WTC11 (cell line): ENCODE data around the gene MTHFD1L.
"Not testable (repeated sequence)": the region's sequence is repeated elsewhere in the genome, so short reads cannot be mapped to it uniquely, and the experiment has no call there.

Experiments used
- FOXJ3 ChIP-seq: sonication (generic); formaldehyde crosslinking; IDR thresholded peaks from 2 replicates; pipeline ENCODE4 v1.9.0; 2021; ENCODE audit warnings: missing genetic modification reagents, mild to moderate bottlenecking, borderline replicate concordance
- GABPB1 ChIP-seq: sonication (generic); formaldehyde crosslinking; IDR thresholded peaks from 2 replicates; pipeline ENCODE4 v1.8.1; 2023; ENCODE audit warnings: mild to moderate bottlenecking, missing genetic modification reagents
- GRHL2 ChIP-seq: fragments of 250-450 bp; sonication (Bioruptor Pico); IDR thresholded peaks from 2 replicates; pipeline ENCODE4 v1.8.0; 2022; ENCODE audit warnings: mild to moderate bottlenecking, moderate library complexity; ENCODE audit not compliant: insufficient replicate concordance, severe bottlenecking
- JUN ChIP-seq: sonication (generic); formaldehyde crosslinking; IDR thresholded peaks from 2 replicates; pipeline ENCODE4 v1.8.0; 2023; ENCODE audit warnings: mild to moderate bottlenecking, missing genetic modification reagents
- KAT7 ChIP-seq: sonication (generic); formaldehyde crosslinking; IDR thresholded peaks from 2 replicates; pipeline ENCODE4 v1.8.1; 2023; ENCODE audit warnings: missing genetic modification reagents, mild to moderate bottlenecking, borderline replicate concordance
- NR1H2 ChIP-seq: sonication (generic); formaldehyde crosslinking; IDR thresholded peaks from 2 replicates; pipeline ENCODE4 v1.9.0; 2021; ENCODE audit warnings: mild to moderate bottlenecking, moderate library complexity, missing genetic modification reagents
- SMAD3 ChIP-seq: sonication (generic); formaldehyde crosslinking; IDR thresholded peaks from 2 replicates; pipeline ENCODE4 v1.8.0; 2022; ENCODE audit warnings: missing genetic modification reagents, mild to moderate bottlenecking, borderline replicate concordance
- TCF7 ChIP-seq: sonication (generic); formaldehyde crosslinking; IDR thresholded peaks from 2 replicates; pipeline ENCODE4 v1.8.0; 2022; ENCODE audit warnings: mild to moderate bottlenecking, low read depth, missing genetic modification reagents, moderate library complexity
- TP53 ChIP-seq: sonication (generic); formaldehyde crosslinking; IDR thresholded peaks from 2 replicates; pipeline ENCODE4 v1.8.1; 2023; ENCODE audit warnings: mild to moderate bottlenecking, missing genetic modification reagents
- ZNF263 ChIP-seq: sonication (generic); formaldehyde crosslinking; IDR thresholded peaks from 2 replicates; pipeline ENCODE4 v1.8.1; 2022; ENCODE audit warnings: low read depth, mild to moderate bottlenecking, moderate library complexity, missing genetic modification reagents
- ZNF671 ChIP-seq: fragments of 250-450 bp; sonication (Bioruptor Pico); IDR thresholded peaks from 2 replicates; pipeline ENCODE4 v1.8.0; 2021; ENCODE audit warnings: mild to moderate bottlenecking
- TF ChIP-seq, protein P1 (sequence below): fragments of 200-600 bp; IDR thresholded peaks from 2 replicates; pipeline ENCODE4 v1.8.0; 2022; ENCODE audit warnings: antibody characterized with exemption
- TF ChIP-seq, protein P2 (sequence below): sonication (generic); formaldehyde crosslinking; IDR thresholded peaks from 2 replicates; pipeline ENCODE4 v1.8.1; 2022; ENCODE audit warnings: mild to moderate bottlenecking, missing genetic modification reagents, moderate library complexity, borderline replicate concordance
- TF ChIP-seq, protein P3 (sequence below): sonication (generic); formaldehyde crosslinking; IDR thresholded peaks from 2 replicates; pipeline ENCODE4 v1.8.0; 2022; ENCODE audit warnings: mild to moderate bottlenecking, missing genetic modification reagents

DNA sequence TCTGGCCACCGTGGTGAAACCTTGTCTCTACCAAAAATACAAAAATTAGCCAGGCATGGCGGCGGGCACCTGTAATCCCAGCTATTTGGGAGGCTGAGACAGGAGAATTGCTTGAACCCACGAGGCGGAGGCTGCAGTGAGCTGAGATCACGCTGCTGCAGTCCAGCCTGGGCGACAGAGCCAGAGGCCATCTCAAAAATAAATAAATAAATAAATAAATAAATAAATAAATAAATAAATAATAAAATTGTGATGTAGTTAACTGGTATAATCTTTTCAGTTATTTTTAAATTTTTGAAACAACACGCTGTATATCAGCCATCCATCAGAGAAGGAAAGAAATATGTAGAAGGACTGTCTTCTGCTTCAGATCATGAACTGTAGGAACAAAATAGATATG lies 221.6 kb downstream of the MTHFD1L start:
- TF ChIP-seq KAT7; TP53 (CRISPR knock-in tag); SMAD3 (CRISPR knock-in tag); GRHL2 (CRISPR knock-in tag); NR1H2; JUN (CRISPR knock-in tag); ZNF263 (CRISPR knock-in tag); TCF7; FOXJ3 (CRISPR knock-in tag); GABPB1 (CRISPR knock-in tag); ZNF671 (CRISPR knock-in tag): not testable (repeated sequence)
- TF ChIP-seq, protein P1, sequence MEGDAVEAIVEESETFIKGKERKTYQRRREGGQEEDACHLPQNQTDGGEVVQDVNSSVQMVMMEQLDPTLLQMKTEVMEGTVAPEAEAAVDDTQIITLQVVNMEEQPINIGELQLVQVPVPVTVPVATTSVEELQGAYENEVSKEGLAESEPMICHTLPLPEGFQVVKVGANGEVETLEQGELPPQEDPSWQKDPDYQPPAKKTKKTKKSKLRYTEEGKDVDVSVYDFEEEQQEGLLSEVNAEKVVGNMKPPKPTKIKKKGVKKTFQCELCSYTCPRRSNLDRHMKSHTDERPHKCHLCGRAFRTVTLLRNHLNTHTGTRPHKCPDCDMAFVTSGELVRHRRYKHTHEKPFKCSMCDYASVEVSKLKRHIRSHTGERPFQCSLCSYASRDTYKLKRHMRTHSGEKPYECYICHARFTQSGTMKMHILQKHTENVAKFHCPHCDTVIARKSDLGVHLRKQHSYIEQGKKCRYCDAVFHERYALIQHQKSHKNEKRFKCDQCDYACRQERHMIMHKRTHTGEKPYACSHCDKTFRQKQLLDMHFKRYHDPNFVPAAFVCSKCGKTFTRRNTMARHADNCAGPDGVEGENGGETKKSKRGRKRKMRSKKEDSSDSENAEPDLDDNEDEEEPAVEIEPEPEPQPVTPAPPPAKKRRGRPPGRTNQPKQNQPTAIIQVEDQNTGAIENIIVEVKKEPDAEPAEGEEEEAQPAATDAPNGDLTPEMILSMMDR, result not testable (repeated sequence)
- TF ChIP-seq, protein P2, sequence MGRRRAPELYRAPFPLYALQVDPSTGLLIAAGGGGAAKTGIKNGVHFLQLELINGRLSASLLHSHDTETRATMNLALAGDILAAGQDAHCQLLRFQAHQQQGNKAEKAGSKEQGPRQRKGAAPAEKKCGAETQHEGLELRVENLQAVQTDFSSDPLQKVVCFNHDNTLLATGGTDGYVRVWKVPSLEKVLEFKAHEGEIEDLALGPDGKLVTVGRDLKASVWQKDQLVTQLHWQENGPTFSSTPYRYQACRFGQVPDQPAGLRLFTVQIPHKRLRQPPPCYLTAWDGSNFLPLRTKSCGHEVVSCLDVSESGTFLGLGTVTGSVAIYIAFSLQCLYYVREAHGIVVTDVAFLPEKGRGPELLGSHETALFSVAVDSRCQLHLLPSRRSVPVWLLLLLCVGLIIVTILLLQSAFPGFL, result not testable (repeated sequence)
- TF ChIP-seq, protein P3, sequence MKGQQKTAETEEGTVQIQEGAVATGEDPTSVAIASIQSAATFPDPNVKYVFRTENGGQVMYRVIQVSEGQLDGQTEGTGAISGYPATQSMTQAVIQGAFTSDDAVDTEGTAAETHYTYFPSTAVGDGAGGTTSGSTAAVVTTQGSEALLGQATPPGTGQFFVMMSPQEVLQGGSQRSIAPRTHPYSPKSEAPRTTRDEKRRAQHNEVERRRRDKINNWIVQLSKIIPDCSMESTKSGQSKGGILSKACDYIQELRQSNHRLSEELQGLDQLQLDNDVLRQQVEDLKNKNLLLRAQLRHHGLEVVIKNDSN (CRISPR knock-in tag), result not testable (repeated sequence)
